Endothelial cell of umbilical vein (primary cell): ENCODE data around the gene FSIP1. TPM values are rescaled to one million over a fixed set of nuclear protein-coding genes. Genes with fewer than 3 reads are reported as not detected.

Source experiments
- BruUV-seq: library from RNA; stranded (reverse); fragments of 400-500 nt; replicated peaks from 2 replicates; lab custom pipeline; 2021; lab: Mats Ljungman, UMichigan
- CTCF ChIA-PET: fragments of 300-600, 350-600 bp; sonication (Branson Sonifier 250); formaldehyde crosslinking; loops from one replicate; lab custom pipeline; 2021; ENCODE audit warnings: antibody characterized with exemption, inconsistent platforms; lab: Charles Lee
- POLR2A ChIA-PET: fragments of 300-600, 350-600 bp; sonication (Branson Sonifier 250); formaldehyde crosslinking; loops from one replicate; lab custom pipeline; 2021; ENCODE audit warnings: antibody characterized with exemption, inconsistent platforms; lab: Charles Lee
- DNase-seq: peaks from one replicate; pipeline ENCODE4 v3.0.0-alpha.2; 2011; ENCODE audit warnings: low read depth, low spot score
- FAIRE-seq: peaks from 2 replicates; lab custom pipeline; 2011; peaks lifted over from hg19 to GRCh38; lab: Jason Lieb, UNC
- H2AFZ ChIP-seq: 2 replicates; pipeline ENCODE4 v1.6.0; 2012; ENCODE audit warnings: low read depth, low read length, control low read depth, inconsistent platforms
- H3K27ac ChIP-seq: 2 replicates; pipeline ENCODE4 v1.5.1; 2011; ENCODE audit warnings: low read depth, mild to moderate bottlenecking, control low read depth, low read length, moderate library complexity; ENCODE audit not compliant: insufficient read depth
- H3K27me3 ChIP-seq, 2 experiments: 2 replicates each; pipeline versions ENCODE4 v1.6.0 to v1.6.1; 2011; ENCODE audit warnings: low read length in 2 of 2, mixed read lengths in 1 of 2; ENCODE audit not compliant: control insufficient read depth in 2 of 2, insufficient read depth in 2 of 2
- H3K36me3 ChIP-seq, 2 experiments: 2 replicates in 1 of 2; 3 replicates in 1 of 2; pipeline ENCODE4 v1.5.1; 2011; ENCODE audit warnings: low read length in 2 of 2, mild to moderate bottlenecking in 1 of 2, moderate library complexity in 1 of 2; ENCODE audit not compliant: control insufficient read depth in 2 of 2, insufficient read depth in 2 of 2; ENCODE audit errors: extremely low read depth in 1 of 2
- H3K4me1 ChIP-seq: 3 replicates; pipeline ENCODE4 v1.5.1; 2011; ENCODE audit warnings: mild to moderate bottlenecking, low read length; ENCODE audit not compliant: control insufficient read depth, insufficient read depth; ENCODE audit errors: extremely low read depth
- H3K4me2 ChIP-seq: 2 replicates; pipeline ENCODE4 v1.6.1; 2011; ENCODE audit warnings: low read length, control low read depth, mixed read lengths; ENCODE audit not compliant: insufficient read depth
- H3K4me3 ChIP-seq, 3 experiments: fragments of 200-600 bp in 1 of 3; sonication (generic), shearing (Covaris generic) in 1 of 3; replicated peaks in 1 of 3; 2 replicates each; pipeline ENCODE4 v1.5.1; 2011 to 2016; ENCODE audit warnings: control low read depth in 3 of 3, low read length in 3 of 3, mild to moderate bottlenecking in 2 of 3, inconsistent platforms in 1 of 3, low read depth in 1 of 3, moderate library complexity in 1 of 3; ENCODE audit not compliant: insufficient read depth in 1 of 3
- H3K79me2 ChIP-seq: 2 replicates; pipeline ENCODE4 v1.6.0; 2012; ENCODE audit warnings: low read length, inconsistent platforms; ENCODE audit not compliant: control insufficient read depth, insufficient read depth
- H3K9ac ChIP-seq: replicated peaks from 2 replicates; pipeline ENCODE3; 2011; ENCODE audit warnings: low read length, control low read depth; ENCODE audit not compliant: insufficient read depth; ENCODE audit errors: extremely low read depth
- H3K9me1 ChIP-seq: replicated peaks from 3 replicates; pipeline ENCODE4 v1.6.0; 2011; ENCODE audit warnings: mild to moderate bottlenecking, low read length; ENCODE audit not compliant: control insufficient read depth, insufficient read depth; ENCODE audit errors: extremely low read depth
- H3K9me3 ChIP-seq: replicated peaks from 2 replicates; pipeline ENCODE4 v1.5.1; 2012; ENCODE audit warnings: low read length, inconsistent platforms; ENCODE audit not compliant: control insufficient read depth, insufficient read depth
- H4K20me1 ChIP-seq: replicated peaks from 2 replicates; pipeline ENCODE3; 2011; ENCODE audit warnings: mild to moderate bottlenecking, low read length; ENCODE audit not compliant: control insufficient read depth, insufficient read depth; ENCODE audit errors: extremely low read depth
- EZH2 ChIP-seq: IDR thresholded peaks from 2 replicates; pipeline ENCODE4 v1.6.1; 2012; ENCODE audit warnings: borderline replicate concordance, low read depth, mild to moderate bottlenecking, moderate library complexity, low read length, inconsistent platforms; ENCODE audit not compliant: severe bottlenecking
- FOS ChIP-seq: IDR thresholded peaks from 2 replicates; pipeline ENCODE4 v1.6.1; 2011; ENCODE audit warnings: mild to moderate bottlenecking, low read length, moderate library complexity, borderline replicate concordance; ENCODE audit not compliant: insufficient read depth
- GATA2 ChIP-seq: IDR thresholded peaks from 2 replicates; pipeline ENCODE4 v1.7.0; 2011; ENCODE audit warnings: low read depth, mild to moderate bottlenecking, moderate library complexity, mixed read lengths, low read length; ENCODE audit not compliant: insufficient read length, insufficient read depth
- JUN ChIP-seq: IDR thresholded peaks from 2 replicates; pipeline ENCODE4 v1.6.1; 2011; ENCODE audit warnings: borderline replicate concordance, low read depth; ENCODE audit not compliant: insufficient read length, insufficient read depth
- MYC ChIP-seq: IDR thresholded peaks from one replicate; pipeline ENCODE4 v1.6.1; 2011; ENCODE audit warnings: mild to moderate bottlenecking, low read depth, low read length
- POLR2A ChIP-seq: IDR thresholded peaks from 2 replicates; pipeline ENCODE4 v1.6.1; 2012; ENCODE audit warnings: low read depth, mild to moderate bottlenecking, control low read depth, low read length
- POLR2AphosphoS5 ChIP-seq: IDR thresholded peaks from 2 replicates; pipeline ENCODE4 v1.6.1; 2012; ENCODE audit warnings: low read depth, mild to moderate bottlenecking, control low read depth, low read length, moderate library complexity; ENCODE audit not compliant: insufficient read depth
- dilution Hi-C: fragments of 300-500 bp; cut with MboI; formaldehyde crosslinking; loops from one replicate; pipeline ENCODE4 v1.15.0; 2019; ENCODE audit warnings: low sequenced_read_pairs; ENCODE audit not compliant: extremely low pct_ligation_motif_present
- intact Hi-C: fragments of 100-400 bp; cut with micrococcal nuclease; formaldehyde crosslinking; loops from one replicate; pipeline ENCODE4 v1.10.0; 2022
- polyA plus RNA-seq, 4 experiments: library from polyadenylated mRNA; depleted of rRNA in 3 of 4; stranded (reverse) in 3 of 4; unstranded in 1 of 4; fragments of >200 nt; gene quantifications; 2 replicates each; pipeline versions ENCODE4 v1.2.1 to v1.2.3, GENCODE V29; 2011 to 2012; ENCODE audit warnings: missing spikeins in 1 of 4
- total RNA-seq: library from RNA; stranded (reverse); gene quantifications from 2 replicates; pipeline ENCODE4 v1.2.3, GENCODE V29; 2021
- TF ChIP-seq, protein P1 (sequence below), 2 donors: IDR thresholded peaks; 1 replicate in 1 of 2; 2 replicates in 1 of 2; pipeline ENCODE4 v1.5.1; 2011; ENCODE audit warnings: low read length in 2 of 2, mild to moderate bottlenecking in 2 of 2, moderate library complexity in 2 of 2, control low read depth in 1 of 2, inconsistent platforms in 1 of 2, low read depth in 1 of 2; ENCODE audit not compliant: insufficient read depth in 1 of 2; ENCODE audit errors: extremely low read depth in 1 of 2
- TF ChIP-seq, protein P2 (sequence below): IDR thresholded peaks from 2 replicates; pipeline ENCODE4 v1.6.1; 2011; ENCODE audit not compliant: insufficient read depth, insufficient read length

Gene FSIP1
- total and polyA plus RNA-seq, 2 donors (not counting 3 experiments of a cell fraction or from before 2014, with no cell fraction given) = 0.23 to 1.1 TPM

DNA sequence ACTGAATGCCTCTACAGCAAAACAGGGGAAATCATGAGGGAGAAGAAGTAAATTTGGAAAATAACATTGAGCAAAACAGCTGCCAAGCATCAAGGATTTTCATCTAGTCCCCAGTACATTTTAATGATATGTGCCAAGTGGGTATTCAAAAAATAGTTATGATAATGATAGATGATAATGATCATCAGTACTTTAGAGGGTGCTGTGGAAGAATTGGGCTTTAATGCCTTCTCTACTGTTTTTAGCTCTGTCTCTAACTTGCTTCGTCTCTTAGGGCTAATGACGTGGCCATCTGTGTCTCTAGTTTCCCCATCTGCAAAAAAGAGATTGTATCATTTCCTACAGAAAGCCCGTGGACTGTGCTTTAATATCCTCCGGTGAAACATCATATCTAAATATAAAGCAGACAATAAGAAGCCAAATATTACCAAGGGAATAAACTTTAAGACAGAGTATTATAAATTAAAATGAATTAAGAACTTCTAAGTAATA lies 10.2 kb upstream of the FSIP1 start:
- intact Hi-C loops (no loop called here), dilution Hi-C loops (no loop called here)
- H3K27me3 ChIP-seq = no peaks in the 10 kb centered on the region
- ChIA-PET CTCF (no interaction called here), POLR2A (no interaction called here)
- peaks cover 10% of the 10 kb centered on the region for H3K4me1 ChIP-seq
- BruUV-seq = no TSS peak
- no peak overlapping the region for H3K4me2 ChIP-seq
- H3K79me2 ChIP-seq = no peaks in the 10 kb centered on the region
- H3K27ac ChIP-seq = no peak overlapping the region
- no peak overlapping the region for H2AFZ ChIP-seq
- H3K9me3 ChIP-seq = no peaks in the 10 kb centered on the region
- TF ChIP-seq, protein P1, sequence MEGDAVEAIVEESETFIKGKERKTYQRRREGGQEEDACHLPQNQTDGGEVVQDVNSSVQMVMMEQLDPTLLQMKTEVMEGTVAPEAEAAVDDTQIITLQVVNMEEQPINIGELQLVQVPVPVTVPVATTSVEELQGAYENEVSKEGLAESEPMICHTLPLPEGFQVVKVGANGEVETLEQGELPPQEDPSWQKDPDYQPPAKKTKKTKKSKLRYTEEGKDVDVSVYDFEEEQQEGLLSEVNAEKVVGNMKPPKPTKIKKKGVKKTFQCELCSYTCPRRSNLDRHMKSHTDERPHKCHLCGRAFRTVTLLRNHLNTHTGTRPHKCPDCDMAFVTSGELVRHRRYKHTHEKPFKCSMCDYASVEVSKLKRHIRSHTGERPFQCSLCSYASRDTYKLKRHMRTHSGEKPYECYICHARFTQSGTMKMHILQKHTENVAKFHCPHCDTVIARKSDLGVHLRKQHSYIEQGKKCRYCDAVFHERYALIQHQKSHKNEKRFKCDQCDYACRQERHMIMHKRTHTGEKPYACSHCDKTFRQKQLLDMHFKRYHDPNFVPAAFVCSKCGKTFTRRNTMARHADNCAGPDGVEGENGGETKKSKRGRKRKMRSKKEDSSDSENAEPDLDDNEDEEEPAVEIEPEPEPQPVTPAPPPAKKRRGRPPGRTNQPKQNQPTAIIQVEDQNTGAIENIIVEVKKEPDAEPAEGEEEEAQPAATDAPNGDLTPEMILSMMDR (IDR thresholded peaks at IDR 0.05; ENCODE audit: extremely low read depth in 1 of 2, insufficient read depth in 1 of 2, low read depth in 1 of 2, low read length in 2 of 2) = no peak
- peak; percentile 59 for DNase-seq
- no peak overlapping the region for H3K9ac ChIP-seq
- no peaks in the 10 kb centered on the region for H4K20me1 ChIP-seq
- H3K9me1 ChIP-seq = no peaks in the 10 kb centered on the region
- no peak for FAIRE-seq
- no peak overlapping the region for H3K4me3 ChIP-seq
- no peaks in the 10 kb centered on the region for H3K36me3 ChIP-seq

DNA sequence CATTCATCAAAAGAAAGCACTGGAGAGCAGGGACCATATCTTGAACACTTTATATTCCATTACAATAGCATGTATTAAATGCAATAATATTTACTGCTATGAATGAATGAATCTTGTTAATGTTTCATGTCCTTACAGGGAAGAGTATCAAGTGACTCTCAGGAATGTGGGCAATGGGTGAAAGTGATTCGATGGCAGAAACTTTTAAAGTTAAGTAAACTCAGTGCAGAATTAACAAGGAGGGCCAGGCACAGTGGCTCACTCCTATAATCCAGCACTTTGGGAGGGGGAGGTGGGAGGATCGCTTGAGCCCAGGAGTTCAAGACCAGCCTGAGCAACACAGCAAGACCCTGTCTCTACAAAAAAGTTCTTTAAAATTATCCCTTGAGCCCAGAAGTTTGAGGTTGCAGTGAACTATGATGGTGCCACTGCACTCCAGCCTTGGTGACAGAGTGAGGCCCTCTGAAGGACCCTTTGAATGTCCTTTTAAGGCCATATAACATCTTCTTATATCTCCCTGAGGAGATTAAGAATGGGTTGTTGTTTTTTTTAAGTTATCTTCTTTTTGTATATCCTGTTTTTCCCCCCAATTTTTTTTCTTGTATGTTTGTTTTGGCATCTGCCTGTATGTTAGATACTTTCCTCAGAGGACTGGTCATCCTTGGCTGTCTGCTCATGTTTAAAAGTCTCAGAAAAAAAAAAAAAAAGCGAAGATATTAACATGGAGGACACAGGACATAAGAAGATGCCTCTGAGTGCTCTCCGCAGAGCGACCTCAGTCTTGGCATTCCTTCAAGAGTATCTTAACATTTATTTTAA lies 9.6 kb upstream of the FSIP1 start:
- Histone ChIP-seq H2AFZ (no peak overlapping the region), H3K27me3 (no peaks in the 10 kb centered on the region), H3K9me3 (no peaks in the 10 kb centered on the region), H3K4me1 (peaks cover 10% of the 10 kb centered on the region), H3K79me2 (no peaks in the 10 kb centered on the region), H3K27ac (no peak overlapping the region), H3K36me3 (no peaks in the 10 kb centered on the region), H3K9ac (no peak overlapping the region), H4K20me1 (no peaks in the 10 kb centered on the region), H3K4me2 (no peak overlapping the region), H3K9me1 (no peaks in the 10 kb centered on the region), H3K4me3 (no peak overlapping the region)
- POLR2A ChIA-PET = no interaction called here
- intact Hi-C loops (no loop called here), dilution Hi-C loops (no loop called here)
- CTCF ChIA-PET = interaction anchor here (1.5 kb wide), 1 partner anchor 83 kb away, joined by 3 read pairs; no protein-coding TSS in a partner anchor
- TF ChIP-seq MYC (no peak), JUN (no peak), POLR2A (no peak), FOS (no peak), EZH2 (no peak), GATA2 (no peak), POLR2AphosphoS5 (no peak)
- TF ChIP-seq, protein P1 (IDR thresholded peaks at IDR 0.05; ENCODE audit: extremely low read depth in 1 of 2, insufficient read depth in 1 of 2, low read depth in 1 of 2, low read length in 2 of 2) = no peak
- TF ChIP-seq, protein P2, sequence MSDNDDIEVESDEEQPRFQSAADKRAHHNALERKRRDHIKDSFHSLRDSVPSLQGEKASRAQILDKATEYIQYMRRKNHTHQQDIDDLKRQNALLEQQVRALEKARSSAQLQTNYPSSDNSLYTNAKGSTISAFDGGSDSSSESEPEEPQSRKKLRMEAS = no peak
- no TSS peak for BruUV-seq
- no peak for FAIRE-seq
- no peak for DNase-seq
